Caki2 (cell line): ENCODE results near the gene NEK9. TPM values are rescaled to one million over a fixed set of nuclear protein-coding genes. Genes with fewer than 3 reads are reported as not detected.

ENCODE experiments used
- DNase-seq: peaks from one replicate; pipeline ENCODE4 v3.0.0-alpha.2; 2015; ENCODE audit warnings: low read depth
- in situ Hi-C: cut with HindIII; loops from 2 replicates; pipeline ENCODE4 v1.10.0; 2016; ENCODE audit warnings: low sequenced_read_pairs, low pct_unique_long_range_greater_than_20kb, mixed read lengths
- total RNA-seq: library from RNA; depleted of rRNA; stranded (reverse); fragments of >200 nt; shearing (Covaris generic); gene quantifications from 2 replicates; pipeline ENCODE4 v1.2.3, GENCODE V29; 2014; ENCODE audit warnings: low replicate concordance

The NEK9 gene
- total RNA-seq, 1 experiment from 2014 or later: 34.4 TPM

GRCh38 chr14:75054421-75054820 lies 72.4 kb downstream of the NEK9 start:
- DNase-seq: no peak
- in situ Hi-C loops: no loop called here

- DNase-seq: no peak
- in situ Hi-C loops: no loop called here
These were observed 73.2 kb downstream of the NEK9 start for GRCh38 chr14:75053396-75054291.

- no peak for DNase-seq
- in situ Hi-C loops: no loop called here
These were observed 75.3 kb downstream of the NEK9 start for GRCh38 chr14:75051556-75051899.

GRCh38 chr14:75050852-75051555 lies 75.8 kb downstream of the NEK9 start, which contains the start of gene MLH3:
TSS of gene MLH3 (minus strand) at chr14:75051467. CDS start at chr14:75049655, 1,812 bp downstream.
- in situ Hi-C loops: no loop called here
- DNase-seq: peak; percentile 80

GRCh38 chr14:75049731-75050201 lies 77.1 kb downstream of the NEK9 start:
- in situ Hi-C loops: no loop called here
- DNase-seq: no peak

GRCh38 chr14:75049136-75049535 lies 77.7 kb downstream of the NEK9 start:
- in situ Hi-C loops: no loop called here
- DNase-seq: no peak

GRCh38 chr14:75048101-75048500 lies 78.7 kb downstream of the NEK9 start:
- in situ Hi-C loops: no loop called here
- no peak for DNase-seq

GRCh38 chr14:75047506-75047905 lies 79.3 kb downstream of the NEK9 start:
- DNase-seq: no peak
- in situ Hi-C loops: no loop called here

GRCh38 chr14:75046899-75047298 lies 79.9 kb downstream of the NEK9 start:
- no peak for DNase-seq
- in situ Hi-C loops: no loop called here

GRCh38 chr14:75046275-75046674 lies 80.6 kb downstream of the NEK9 start:
- in situ Hi-C loops: no loop called here
- no peak for DNase-seq

GRCh38 chr14:75044752-75045151 lies 82.1 kb downstream of the NEK9 start:
- no peak for DNase-seq
- in situ Hi-C loops: no loop called here

GRCh38 chr14:75044322-75044721 lies 82.5 kb downstream of the NEK9 start:
- in situ Hi-C loops: no loop called here
- DNase-seq: no peak

GRCh38 chr14:75042035-75042434 lies 84.8 kb downstream of the NEK9 start:
- DNase-seq: no peak

GRCh38 chr14:75041613-75042012 lies 85.2 kb downstream of the NEK9 start:
- in situ Hi-C loops: no loop called here
- DNase-seq: peak; percentile 42

More at GRCh38 chr14:75042035-75042434, 84.8 kb downstream of the NEK9 start:
- in situ Hi-C loops: no loop called here

GRCh38 chr14:75040959-75041358 lies 85.9 kb downstream of the NEK9 start:
- no peak for DNase-seq
- in situ Hi-C loops: no loop called here

- no peak for DNase-seq
- in situ Hi-C loops: no loop called here
These were observed 86.3 kb downstream of the NEK9 start for GRCh38 chr14:75040507-75040906.

GRCh38 chr14:75032939-75033338 lies 93.9 kb downstream of the NEK9 start:
- in situ Hi-C loops: no loop called here
- no peak for DNase-seq

GRCh38 chr14:75030147-75030546 lies 96.7 kb downstream of the NEK9 start:
- no peak for DNase-seq
- in situ Hi-C loops: no loop called here
